Neural progenitor cell (in vitro differentiated cells): ENCODE results near the gene LILRB2. TPM values are rescaled to one million over a fixed set of nuclear protein-coding genes. Genes with fewer than 3 reads are reported as not detected.

Experiments
- DNase-seq: peaks from one replicate; pipeline ENCODE4 v3.0.0-alpha.2; 2016; ENCODE audit warnings: low spot score
- H2AFZ ChIP-seq: fragments of 200-600 bp; sonication (generic); replicated peaks from 2 replicates; pipeline ENCODE4 v1.6.1; 2016; ENCODE audit warnings: antibody characterized with exemption
- H3F3A ChIP-seq: fragments of 200-600 bp; sonication (generic); 2 replicates; pipeline ENCODE4 v1.6.1; 2016; ENCODE audit warnings: antibody characterized with exemption, low read depth
- H3K27ac ChIP-seq: fragments of 200-600 bp; sonication (generic); 2 replicates; pipeline ENCODE4 v1.5.1; 2016; ENCODE audit warnings: mild to moderate bottlenecking
- H3K27me3 ChIP-seq: fragments of 200-600 bp; sonication (generic); 2 replicates; pipeline ENCODE4 v1.6.1; 2016; ENCODE audit warnings: mild to moderate bottlenecking, moderate library complexity
- H3K36me3 ChIP-seq: fragments of 200-600 bp; sonication (generic); 2 replicates; pipeline ENCODE4 v1.5.1; 2016
- H3K4me1 ChIP-seq: fragments of 200-600 bp; sonication (generic); 2 replicates; pipeline ENCODE4 v1.6.1; 2016; ENCODE audit warnings: mixed run types
- H3K4me2 ChIP-seq: fragments of 200-600 bp; sonication (generic); 2 replicates; pipeline ENCODE4 v1.6.1; 2016
- H3K4me3 ChIP-seq: fragments of 200-600 bp; sonication (generic); 2 replicates; pipeline ENCODE4 v1.5.1; 2016
- H3K79me2 ChIP-seq: fragments of 200-600 bp; sonication (generic); 2 replicates; pipeline ENCODE4 v1.6.1; 2016; ENCODE audit warnings: low read depth
- H3K9ac ChIP-seq: fragments of 200-600 bp; sonication (generic); 2 replicates; pipeline ENCODE4 v1.6.1; 2016
- H3K9me3 ChIP-seq: fragments of 200-600 bp; sonication (generic); 2 replicates; pipeline ENCODE4 v1.5.1; 2016; ENCODE audit warnings: low read depth
- H4K20me1 ChIP-seq: fragments of 200-600 bp; sonication (generic); 2 replicates; pipeline ENCODE4 v1.6.1; 2016; ENCODE audit warnings: low read depth
- H3K27ac Mint-ChIP-seq: 3 replicates; pipeline ENCODE4 v1.8.0; 2021; ENCODE audit warnings: mixed read lengths
- H3K27me3 Mint-ChIP-seq: 2 replicates; pipeline ENCODE4 v1.8.0; 2022; ENCODE audit warnings: low read depth, mild to moderate bottlenecking, inconsistent platforms, moderate library complexity, mixed read lengths; ENCODE audit not compliant: insufficient read depth
- H3K36me3 Mint-ChIP-seq: 3 replicates; pipeline ENCODE4 v1.8.0; 2021; ENCODE audit warnings: mixed read lengths
- H3K4me1 Mint-ChIP-seq: 3 replicates; pipeline ENCODE4 v1.8.0; 2021; ENCODE audit warnings: mixed read lengths
- H3K4me3 Mint-ChIP-seq: 3 replicates; pipeline ENCODE4 v1.8.0; 2021; ENCODE audit warnings: mild to moderate bottlenecking, moderate library complexity, mixed read lengths
- H3K9me3 Mint-ChIP-seq: 3 replicates; pipeline ENCODE4 v1.8.0; 2020; ENCODE audit warnings: mixed read lengths
- CTCF ChIP-seq: fragments of 200-600 bp; sonication (generic); IDR thresholded peaks from 2 replicates; pipeline ENCODE4 v1.5.1; 2017; ENCODE audit warnings: antibody characterized with exemption, mild to moderate bottlenecking
- EZH2 ChIP-seq: fragments of 200-600 bp; sonication (generic); IDR thresholded peaks from 2 replicates; pipeline ENCODE4 v1.6.1; 2017; ENCODE audit warnings: antibody characterized with exemption, mild to moderate bottlenecking, moderate library complexity
- EZH2phosphoT487 ChIP-seq: fragments of 200-600 bp; sonication (generic); IDR thresholded peaks from 2 replicates; pipeline ENCODE4 v1.6.1; 2017; ENCODE audit warnings: antibody characterized with exemption
- total RNA-seq: library from RNA; depleted of rRNA; stranded (reverse); fragments of >200 nt; gene quantifications from 2 replicates; pipeline ENCODE4 v1.2.3, GENCODE V29; 2015; ENCODE audit warnings: low replicate concordance

The LILRB2 gene
- total RNA-seq, 1 donor from 2014 or later = not detected

GRCh38 chr19:54252845-54253244 is 28.1 kb downstream of the LILRB2 start:
- Histone ChIP-seq H3K27ac (no peak overlapping the region), H3K4me2 (no peak overlapping the region), H3K79me2 (no peaks in the 10 kb centered on the region), H3K4me3 (no peak overlapping the region), H3K4me1 (no peaks in the 10 kb centered on the region), H2AFZ (no peak overlapping the region), H3K9ac (no peak overlapping the region), H3F3A (no peaks in the 10 kb centered on the region), H4K20me1 (no peaks in the 10 kb centered on the region), H3K27me3 (peaks cover 16% of the 10 kb centered on the region), H3K36me3 (no peaks in the 10 kb centered on the region), H3K9me3 (no peaks in the 10 kb centered on the region)
- DNase-seq = no peak
- H3K4me3 Mint-ChIP-seq = peak overlapping the region; percentile 15
- peaks cover 3% of the 10 kb centered on the region for H3K36me3 Mint-ChIP-seq
- H3K4me1 Mint-ChIP-seq = peaks cover 8% of the 10 kb centered on the region
- peak overlapping the region; percentile 29 for H3K27ac Mint-ChIP-seq
- H3K27me3 Mint-ChIP-seq = peaks cover 16% of the 10 kb centered on the region
- TF ChIP-seq EZH2 (no peak), CTCF (no peak)
- H3K9me3 Mint-ChIP-seq = no peaks in the 10 kb centered on the region

GRCh38 chr19:54252243-54252642 is 28.7 kb downstream of the LILRB2 start:
- no peak overlapping the region for H2AFZ ChIP-seq
- no peak overlapping the region for H3K9ac ChIP-seq
- no peaks in the 10 kb centered on the region for H3K79me2 ChIP-seq
- no peaks in the 10 kb centered on the region for H3F3A ChIP-seq
- H3K36me3 ChIP-seq = no peaks in the 10 kb centered on the region
- no peaks in the 10 kb centered on the region for H4K20me1 ChIP-seq
- no peak for DNase-seq
- no peak overlapping the region for H3K4me3 ChIP-seq
- Mint-ChIP-seq H3K27ac (no peak overlapping the region), H3K4me3 (no peak overlapping the region), H3K9me3 (no peaks in the 10 kb centered on the region), H3K4me1 (peaks cover 12% of the 10 kb centered on the region), H3K36me3 (peaks cover 3% of the 10 kb centered on the region), H3K27me3 (peaks cover 12% of the 10 kb centered on the region)
- no peaks in the 10 kb centered on the region for H3K4me1 ChIP-seq
- H3K9me3 ChIP-seq = no peaks in the 10 kb centered on the region
- no peak overlapping the region for H3K4me2 ChIP-seq
- no peak for TF ChIP-seq CTCF
- no peak for TF ChIP-seq EZH2phosphoT487
- TF ChIP-seq EZH2 = no peak
- peaks cover 16% of the 10 kb centered on the region for H3K27me3 ChIP-seq
- no peak overlapping the region for H3K27ac ChIP-seq

GRCh38 chr19:54248016-54248601 is 32.8 kb downstream of the LILRB2 start:
- Mint-ChIP-seq H3K27ac (peak overlapping the region; percentile 86), H3K36me3 (no peaks in the 10 kb centered on the region), H3K4me1 (peaks cover 15% of the 10 kb centered on the region), H3K4me3 (no peak overlapping the region), H3K9me3 (no peaks in the 10 kb centered on the region), H3K27me3 (peaks cover 13% of the 10 kb centered on the region)
- TF ChIP-seq CTCF (no peak), EZH2phosphoT487 (no peak), EZH2 (no peak)
- Histone ChIP-seq H3K4me2 (no peak overlapping the region), H3K79me2 (no peaks in the 10 kb centered on the region), H3K4me3 (no peak overlapping the region), H3K27me3 (peaks cover 16% of the 10 kb centered on the region), H3F3A (no peaks in the 10 kb centered on the region), H3K9me3 (no peaks in the 10 kb centered on the region), H3K4me1 (no peaks in the 10 kb centered on the region), H3K9ac (no peak overlapping the region), H2AFZ (no peak overlapping the region), H3K27ac (no peak overlapping the region), H4K20me1 (no peaks in the 10 kb centered on the region), H3K36me3 (no peaks in the 10 kb centered on the region)
- DNase-seq = no peak
